ENCODE data around the gene ABLIM3. TPM values are rescaled to one million over a fixed set of nuclear protein-coding genes. Genes with fewer than 3 reads are reported as not detected.

The ABLIM3 gene
- total RNA-seq, 1 donor from 2014 or later, result 3.6 TPM

- Mint-ChIP-seq H3K4me1 (ENCODE audit: unreplicated experiment) (peaks cover 13% of the 10 kb centered on the region), H3K27ac (ENCODE audit: unreplicated experiment) (no peak overlapping the region), H3K4me3 (ENCODE audit: unreplicated experiment) (no peak overlapping the region), H3K27me3 (ENCODE audit: unreplicated experiment) (peaks cover 9% of the 10 kb centered on the region), H3K36me3 (ENCODE audit: low read depth, unreplicated experiment) (no peaks in the 10 kb centered on the region), H3K9me3 (ENCODE audit: unreplicated experiment) (no peaks in the 10 kb centered on the region)
- no peak for DNase-seq (ENCODE audit: low spot score)
- TF ChIP-seq CTCF (IDR thresholded peaks at IDR 0.05; ENCODE audit: unreplicated experiment), result no peak
Measured at GRCh38 chr5:149210968-149211490, 69.7 kb downstream of the ABLIM3 start.

GRCh38 chr5:149211566-149211965 lies 70.3 kb downstream of the ABLIM3 start:
- DNase-seq (ENCODE audit: low spot score), result no peak
- H3K36me3 Mint-ChIP-seq (ENCODE audit: low read depth, unreplicated experiment), result no peaks in the 10 kb centered on the region
- no peaks in the 10 kb centered on the region for H3K9me3 Mint-ChIP-seq (ENCODE audit: unreplicated experiment)

GRCh38 chr5:149212198-149212951 lies 71.1 kb downstream of the ABLIM3 start:
- Mint-ChIP-seq H3K36me3 (ENCODE audit: low read depth, unreplicated experiment) (no peaks in the 10 kb centered on the region), H3K4me1 (ENCODE audit: unreplicated experiment) (peaks cover 13% of the 10 kb centered on the region), H3K9me3 (ENCODE audit: unreplicated experiment) (no peaks in the 10 kb centered on the region), H3K4me3 (ENCODE audit: unreplicated experiment) (no peak overlapping the region), H3K27ac (ENCODE audit: unreplicated experiment) (no peak overlapping the region), H3K27me3 (ENCODE audit: unreplicated experiment) (peaks cover 9% of the 10 kb centered on the region)
- no peak for DNase-seq (ENCODE audit: low spot score)
- no peak for TF ChIP-seq CTCF (IDR thresholded peaks at IDR 0.05; ENCODE audit: unreplicated experiment)

More at GRCh38 chr5:149211566-149211965, 70.3 kb downstream of the ABLIM3 start:
- H3K4me3 Mint-ChIP-seq (ENCODE audit: unreplicated experiment), result no peak overlapping the region
- peaks cover 13% of the 10 kb centered on the region for H3K4me1 Mint-ChIP-seq (ENCODE audit: unreplicated experiment)
- peaks cover 9% of the 10 kb centered on the region for H3K27me3 Mint-ChIP-seq (ENCODE audit: unreplicated experiment)
- TF ChIP-seq CTCF (IDR thresholded peaks at IDR 0.05; ENCODE audit: unreplicated experiment), result no peak
- no peak overlapping the region for H3K27ac Mint-ChIP-seq (ENCODE audit: unreplicated experiment)

- no peak overlapping the region for H3K4me3 Mint-ChIP-seq (ENCODE audit: unreplicated experiment)
- TF ChIP-seq CTCF (IDR thresholded peaks at IDR 0.05; ENCODE audit: unreplicated experiment), result no peak
- no peaks in the 10 kb centered on the region for H3K9me3 Mint-ChIP-seq (ENCODE audit: unreplicated experiment)
- H3K27ac Mint-ChIP-seq (ENCODE audit: unreplicated experiment), result no peak overlapping the region
- DNase-seq (ENCODE audit: low spot score), result no peak
- peaks cover 13% of the 10 kb centered on the region for H3K4me1 Mint-ChIP-seq (ENCODE audit: unreplicated experiment)
- no peaks in the 10 kb centered on the region for H3K36me3 Mint-ChIP-seq (ENCODE audit: low read depth, unreplicated experiment)
- peaks cover 6% of the 10 kb centered on the region for H3K27me3 Mint-ChIP-seq (ENCODE audit: unreplicated experiment)
Measured at GRCh38 chr5:149213264-149213880, 72.1 kb downstream of the ABLIM3 start.
